Esophagus (tissue), 2 donors: ENCODE measurements around the gene IGSF1. TPM values are rescaled to one million over a fixed set of nuclear protein-coding genes. Genes with fewer than 3 reads are reported as not detected.

Experiments used
- H3K27ac ChIP-seq, 2 donors: one replicate each; pipeline ENCODE4 v1.5.1; 2013; ENCODE audit warnings: low read depth in 2 of 2, mild to moderate bottlenecking in 2 of 2, inconsistent platforms in 1 of 2, low read length in 1 of 2, moderate library complexity in 1 of 2
- H3K27me3 ChIP-seq, 2 donors: one replicate each; pipeline ENCODE4 v1.6.1; 2013; ENCODE audit warnings: low read length in 2 of 2, control low read depth in 1 of 2, mild to moderate bottlenecking in 1 of 2; ENCODE audit not compliant: insufficient read depth in 2 of 2, control insufficient read depth in 1 of 2
- H3K36me3 ChIP-seq, 2 donors: one replicate each; pipeline ENCODE4 v1.6.1; 2013; ENCODE audit warnings: low read length in 1 of 2; ENCODE audit not compliant: control insufficient read depth in 2 of 2, insufficient read depth in 2 of 2
- H3K4me1 ChIP-seq, 2 donors: one replicate each; pipeline ENCODE4 v1.6.1; 2013; ENCODE audit warnings: low read length in 1 of 2; ENCODE audit not compliant: control insufficient read depth in 2 of 2, insufficient read depth in 2 of 2
- H3K4me3 ChIP-seq, 2 donors: one replicate each; pipeline ENCODE4 v1.5.1; 2013; ENCODE audit warnings: low read length in 2 of 2, mild to moderate bottlenecking in 2 of 2, low read depth in 1 of 2, moderate library complexity in 1 of 2
- H3K9me3 ChIP-seq, 2 donors: one replicate each; pipeline ENCODE4 v1.6.1; 2013; ENCODE audit warnings: mild to moderate bottlenecking in 2 of 2, low read depth in 1 of 2, low read length in 1 of 2, moderate library complexity in 1 of 2; ENCODE audit not compliant: control insufficient read depth in 2 of 2, insufficient read depth in 1 of 2
- WGBS, 2 donors: extraction: QIAGEN DNeasy Blood & Tissue Kit; methylation state at CpG; one replicate each; pipeline ENCODE4 v1.1.7; 2013; 5-methylcytosine and 5-hydroxymethylcytosine counted together
- polyA plus RNA-seq, 2 donors: library from polyadenylated mRNA; stranded (reverse); fragments of 200-250 nt; gene quantifications; one replicate each; pipeline ENCODE4 v1.2.3, GENCODE V29; 2013
- donor health status: healthy with polysubstance abuse.
- donor health status: Bipolar disorder and iron deficiency.

IGSF1 gene
- polyA plus RNA-seq: under 1 TPM in 1 of 2 donors, not detected in 1; 0.14 TPM

- peaks cover 0 to 7% of the 10 kb centered on the region in 2 donors for H3K27me3 ChIP-seq
- no peaks in the 10 kb centered on the region for H3K36me3 ChIP-seq
- 2 to 16% methylated on average over 30 to 32 of the region's 32 CpGs for WGBS, 2 donors
- no peaks in the 10 kb centered on the region for H3K4me1 ChIP-seq
- no peaks in the 10 kb centered on the region for H3K9me3 ChIP-seq
- H3K27ac ChIP-seq: no peak within 1 kb of the TSS
- no peak within 1 kb of the TSS for H3K4me3 ChIP-seq
Measured at GRCh38 chrX:131288738-131289511, at the start of gene IGSF1. Gene IGSF1, minus strand, starts transcription at chrX:131289306. Its CDS starts 2,632 bp downstream, at chrX:131286674.

GRCh38 chrX:131332331-131332730 lies 43.2 kb upstream of the IGSF1 start:
- Histone ChIP-seq H3K9me3 (no peaks in the 10 kb centered on the region), H3K27ac (no peak overlapping the region), H3K4me3 (no peak overlapping the region), H3K4me1 (no peaks in the 10 kb centered on the region), H3K36me3 (no peaks in the 10 kb centered on the region), H3K27me3 (no peaks in the 10 kb centered on the region)
- 82 to 87% methylated on average over 3 of the region's 3 CpGs for WGBS, 2 donors

GRCh38 chrX:131331152-131331551 lies 42.0 kb upstream of the IGSF1 start:
- H3K4me3 ChIP-seq: no peak overlapping the region
- H3K36me3 ChIP-seq: no peaks in the 10 kb centered on the region
- no peaks in the 10 kb centered on the region for H3K4me1 ChIP-seq
- no peaks in the 10 kb centered on the region for H3K27me3 ChIP-seq
- no peaks in the 10 kb centered on the region for H3K9me3 ChIP-seq
- no peak overlapping the region for H3K27ac ChIP-seq
- WGBS, 2 donors: 46 to 52% methylated on average over 6 of the region's 6 CpGs

- Histone ChIP-seq H3K27ac (no peak overlapping the region), H3K27me3 (no peaks in the 10 kb centered on the region), H3K4me3 (no peak overlapping the region), H3K9me3 (no peaks in the 10 kb centered on the region), H3K36me3 (no peaks in the 10 kb centered on the region), H3K4me1 (no peaks in the 10 kb centered on the region)
- 62 to 66% methylated on average over 3 of the region's 3 CpGs for WGBS, 2 donors
Measured at GRCh38 chrX:131330735-131331134, 41.6 kb upstream of the IGSF1 start.

- Histone ChIP-seq H3K9me3 (no peaks in the 10 kb centered on the region), H3K27me3 (peaks cover 0 to 2% of the 10 kb centered on the region in 2 donors), H3K4me1 (no peaks in the 10 kb centered on the region), H3K4me3 (no peak overlapping the region), H3K36me3 (no peaks in the 10 kb centered on the region), H3K27ac (no peak overlapping the region)
- 51 to 57% methylated on average over 3 of the region's 3 CpGs for WGBS, 2 donors
Measured at GRCh38 chrX:131322651-131323050, 33.5 kb upstream of the IGSF1 start.

- WGBS, 2 donors: 59 to 77% methylated on average over 4 of the region's 4 CpGs
- Histone ChIP-seq H3K9me3 (no peaks in the 10 kb centered on the region), H3K4me3 (no peak overlapping the region), H3K27me3 (no peaks in the 10 kb centered on the region), H3K36me3 (no peaks in the 10 kb centered on the region), H3K27ac (no peak overlapping the region), H3K4me1 (no peaks in the 10 kb centered on the region)
Measured at GRCh38 chrX:131317326-131317725, 28.2 kb upstream of the IGSF1 start.

- H3K4me3 ChIP-seq: no peak overlapping the region
- 52 to 64% methylated on average over 1 of the region's 1 CpG for WGBS, 2 donors
- no peaks in the 10 kb centered on the region for H3K27me3 ChIP-seq
- no peak overlapping the region for H3K27ac ChIP-seq
- H3K9me3 ChIP-seq: no peaks in the 10 kb centered on the region
- H3K36me3 ChIP-seq: no peaks in the 10 kb centered on the region
- no peaks in the 10 kb centered on the region for H3K4me1 ChIP-seq
Measured at GRCh38 chrX:131316260-131316659, 27.2 kb upstream of the IGSF1 start.

- Histone ChIP-seq H3K27ac (no peak overlapping the region), H3K4me3 (no peak overlapping the region)
Measured at GRCh38 chrX:131308980-131309379, 19.9 kb upstream of the IGSF1 start.

GRCh38 chrX:131306601-131307000 lies 17.5 kb upstream of the IGSF1 start:
- 9 to 27% methylated on average over 1 of the region's 1 CpG for WGBS, 2 donors

More at GRCh38 chrX:131308980-131309379, 19.9 kb upstream of the IGSF1 start:
- Histone ChIP-seq H3K4me1 (no peaks in the 10 kb centered on the region), H3K9me3 (no peaks in the 10 kb centered on the region), H3K27me3 (no peaks in the 10 kb centered on the region), H3K36me3 (no peaks in the 10 kb centered on the region)

GRCh38 chrX:131305926-131306325 lies 16.8 kb upstream of the IGSF1 start:
- Histone ChIP-seq H3K27me3 (peaks cover 0 to 2% of the 10 kb centered on the region in 2 donors), H3K9me3 (no peaks in the 10 kb centered on the region), H3K4me3 (no peak overlapping the region), H3K4me1 (no peaks in the 10 kb centered on the region), H3K27ac (no peak overlapping the region), H3K36me3 (no peaks in the 10 kb centered on the region)
- 41 to 44% methylated on average over 2 of the region's 2 CpGs for WGBS, 2 donors

More at GRCh38 chrX:131306601-131307000, 17.5 kb upstream of the IGSF1 start:
- Histone ChIP-seq H3K27ac (no peak overlapping the region), H3K27me3 (peaks cover 0 to 2% of the 10 kb centered on the region in 2 donors), H3K36me3 (no peaks in the 10 kb centered on the region), H3K4me1 (no peaks in the 10 kb centered on the region), H3K4me3 (no peak overlapping the region), H3K9me3 (no peaks in the 10 kb centered on the region)
